AG04449 (cell line): ENCODE measurements around the gene MKI67.
A peak's percentile ranks its signal among the peaks of the same experiment; 100 is the strongest.

Experiments
- CTCF ChIA-PET: fragments of 350-600 bp; formaldehyde crosslinking; extraction: SDS; loops from one replicate; lab custom pipeline; 2021; ENCODE audit warnings: antibody characterized with exemption; lab: Yijun Ruan, JAX
- POLR2A ChIA-PET: fragments of 400-600, 350-600 bp; formaldehyde crosslinking; extraction: SDS; loops from one replicate; lab custom pipeline; 2020; ENCODE audit warnings: antibody characterized with exemption, inconsistent platforms; lab: Yijun Ruan, JAX
- DNase-seq: peaks from one replicate; pipeline ENCODE4 v3.0.0-alpha.2; 2010; ENCODE audit warnings: low read depth, low spot score
- H3K4me3 ChIP-seq: 2 replicates; pipeline ENCODE4 v1.5.1; 2011; ENCODE audit warnings: low read depth, mild to moderate bottlenecking, control low read depth, low read length
- CTCF ChIP-seq: IDR thresholded peaks from one replicate; pipeline ENCODE4 v1.5.1; 2011; ENCODE audit warnings: mild to moderate bottlenecking, moderate library complexity, low read length, control low read depth, inconsistent platforms; ENCODE audit not compliant: insufficient read depth; ENCODE audit errors: missing control alignments

The MKI67 gene

GRCh38 chr10:128124813-128125403 lies 1.3 kb downstream of the MKI67 start:
- no peak for DNase-seq
- peak overlapping the region; percentile 72 for H3K4me3 ChIP-seq
- no peak for TF ChIP-seq CTCF
- POLR2A ChIA-PET: no interaction called here
- CTCF ChIA-PET: interaction anchor here (0.8 to 2.1 kb wide), 2 partner anchors 9 to 26 kb away, joined by 4 to 9 read pairs; no protein-coding TSS in a partner anchor

- no peak overlapping the region for H3K4me3 ChIP-seq
- POLR2A ChIA-PET: no interaction called here
- CTCF ChIA-PET: interaction anchor here (1.0 to 2.1 kb wide), 4 partner anchors 8 to 47 kb away, joined by 3 to 9 read pairs (median 4); no protein-coding TSS in a partner anchor
- no peak for DNase-seq
- no peak for TF ChIP-seq CTCF
Observed at GRCh38 chr10:128123846-128124245, 2.4 kb downstream of the MKI67 start.

GRCh38 chr10:128122931-128123330 lies 3.3 kb downstream of the MKI67 start:
- CTCF ChIA-PET: interaction anchor here (1.0 to 1.7 kb wide), 5 partner anchors 10 to 54 kb away, joined by 3 to 5 read pairs (median 4); no protein-coding TSS in a partner anchor
- POLR2A ChIA-PET: no interaction called here
- TF ChIP-seq CTCF: no peak
- H3K4me3 ChIP-seq: no peak overlapping the region
- no peak for DNase-seq

GRCh38 chr10:128121750-128122412 lies 4.3 kb downstream of the MKI67 start:
- no peak for DNase-seq
- H3K4me3 ChIP-seq: no peak overlapping the region
- CTCF ChIA-PET: interaction anchor here (1.3 to 1.4 kb wide), 2 partner anchors 29 to 53 kb away, joined by 4 read pairs; no protein-coding TSS in a partner anchor
- no peak for TF ChIP-seq CTCF
- POLR2A ChIA-PET: no interaction called here

GRCh38 chr10:128116851-128117615 lies 9.2 kb downstream of the MKI67 start:
- no peak for TF ChIP-seq CTCF
- no peak for DNase-seq
- ChIA-PET POLR2A (no interaction called here), CTCF (interaction anchor here (0.7 to 2.5 kb wide), 5 partner anchors 8 to 47 kb away, joined by 3 to 9 read pairs (median 4); no protein-coding TSS in a partner anchor)
- H3K4me3 ChIP-seq: no peak overlapping the region
